Stomach (tissue), 9 donors: ENCODE measurements around the gene HMGN1. TPM values are rescaled to one million over a fixed set of nuclear protein-coding genes. Genes with fewer than 3 reads are reported as not detected.

Experiments used
- DNase-seq, 2 donors: peaks; one replicate each; pipeline versions ENCODE4 v3.0.0 to v3.0.0-alpha.2; 2013 to 2019
- H3K27ac ChIP-seq, 5 donors: fragments of 200-600 bp in 4 of 5; sonication (generic) in 4 of 5; one replicate each; pipeline ENCODE4 v1.5.1; 2013 to 2019; ENCODE audit warnings: mild to moderate bottlenecking in 1 of 5, moderate library complexity in 1 of 5
- H3K27me3 ChIP-seq, 3 donors: fragments of 200-600 bp; sonication (generic); one replicate each; pipeline ENCODE4 v1.5.1; 2017 to 2019; ENCODE audit warnings: mixed run types in 1 of 3
- H3K36me3 ChIP-seq, 4 donors: fragments of 200-600 bp; sonication (generic); 1 replicate in 3 of 4; 2 replicates in 1 of 4; pipeline ENCODE4 v1.5.1; 2016 to 2019
- H3K4me1 ChIP-seq, 4 donors: fragments of 200-600 bp; sonication (generic); one replicate each; pipeline ENCODE4 v1.5.1; 2016 to 2019
- H3K4me3 ChIP-seq, 4 donors: fragments of 200-600 bp; sonication (generic) in 3 of 4; one replicate each; pipeline ENCODE4 v1.5.1; 2016 to 2019; ENCODE audit warnings: mild to moderate bottlenecking in 1 of 4
- H3K9me3 ChIP-seq, 4 donors: fragments of 200-600 bp; sonication (generic); one replicate each; pipeline ENCODE4 v1.5.1; 2016 to 2019
- CTCF ChIP-seq, 7 experiments: fragments of 450-650 bp in 4 of 7; fragments of 200-600 bp in 3 of 7; sonication (generic) in 3 of 7; IDR thresholded peaks; one replicate each; pipeline ENCODE4 v1.5.1; 2016 to 2019; ENCODE audit warnings: antibody characterized with exemption in 7 of 7, control low read depth in 2 of 7, mild to moderate bottlenecking in 1 of 7
- EP300 ChIP-seq: sonication (generic); formaldehyde crosslinking; IDR thresholded peaks from one replicate; pipeline ENCODE4 v1.6.1; 2017; ENCODE audit warnings: antibody characterized with exemption
- POLR2A ChIP-seq, 4 donors: fragments of 450-650 bp; IDR thresholded peaks; one replicate each; pipeline ENCODE4 v1.6.1; 2016; ENCODE audit warnings: antibody characterized with exemption in 4 of 4, control low read depth in 2 of 4, mild to moderate bottlenecking in 1 of 4, moderate library complexity in 1 of 4
- POLR2AphosphoS5 ChIP-seq, 3 donors: sonication (generic); formaldehyde crosslinking; IDR thresholded peaks; one replicate each; pipeline ENCODE4 v1.6.1; 2016; ENCODE audit warnings: antibody characterized with exemption in 3 of 3
- WGBS, 5 donors: extraction: QIAGEN DNeasy Blood & Tissue Kit in 3 of 5; methylation state at CpG; one replicate each; pipeline versions ENCODE4 v1.1.5 to v1.1.7; 2013 to 2018; 5-methylcytosine and 5-hydroxymethylcytosine counted together
- intact Hi-C: fragments of 100-400 bp; cut with DNase I; formaldehyde crosslinking; loops from one replicate; pipeline ENCODE4 v1.15.1; 2023; ENCODE audit warnings: low total_unique reads
- polyA plus RNA-seq, 3 donors: library from polyadenylated mRNA; stranded (reverse); fragments of 200-250 nt; gene quantifications; one replicate each; pipeline ENCODE4 v1.2.3, GENCODE V29; 2013
- total RNA-seq, 5 donors: library from RNA; depleted of rRNA; stranded (reverse); fragments of >200 nt; gene quantifications; one replicate each; pipeline versions ENCODE4 v1.1.0 to v1.2.3, GENCODE V29; 2014 to 2016
- donor health status: healthy with polysubstance abuse.
- donor health status: Bipolar disorder and iron deficiency.
- donor health status: healthy.

Gene HMGN1
- total and polyA plus RNA-seq, 8 donors, result 39.1 to 321 (median 131) TPM

DNA sequence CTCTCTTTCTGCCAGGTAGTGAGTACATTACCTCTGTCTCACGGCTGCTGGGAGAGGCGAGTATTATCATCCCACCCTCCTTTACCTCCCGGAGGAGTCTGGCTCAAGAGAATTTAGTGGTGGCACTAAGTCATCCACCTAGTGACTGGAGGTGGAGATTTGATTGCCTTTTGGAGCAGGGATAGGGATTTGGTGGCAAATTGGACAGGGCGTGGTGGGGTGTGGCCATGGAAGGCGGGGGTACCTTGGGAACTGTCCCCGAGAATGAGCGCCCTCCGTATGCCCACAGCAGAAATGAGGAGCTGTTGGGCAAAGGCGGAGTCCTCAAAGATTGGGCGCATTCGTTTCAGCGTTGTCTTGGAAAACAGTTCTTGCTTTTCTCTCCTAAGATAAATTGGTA lies 32.1 kb upstream of the HMGN1 start:
- no peaks in the 10 kb centered on the region for H3K27me3 ChIP-seq
- peak overlapping the region; percentile 87 to 95 (median 91) for H3K27ac ChIP-seq
- H3K36me3 ChIP-seq, result no peaks in the 10 kb centered on the region
- no peaks in the 10 kb centered on the region for H3K9me3 ChIP-seq
- intact Hi-C loops, result no loop called here
- 13 to 23% (median 18%) methylated on average over 12 of the region's 12 CpGs for WGBS, 5 donors
- peaks cover 12 to 41% (median 31%) of the 10 kb centered on the region in 4 donors for H3K4me1 ChIP-seq
- DNase-seq, result peak in 1 of 2 donors; percentile 31
- TF ChIP-seq POLR2AphosphoS5 (IDR thresholded peaks at IDR 0.05), result no peak
- no peak for TF ChIP-seq EP300
- no peak for TF ChIP-seq CTCF (IDR thresholded peaks at IDR 0.05)
- no peak for TF ChIP-seq POLR2A (IDR thresholded peaks at IDR 0.05)
- H3K4me3 ChIP-seq, result peak overlapping the region; percentile 86 to 91 (median 87)

DNA sequence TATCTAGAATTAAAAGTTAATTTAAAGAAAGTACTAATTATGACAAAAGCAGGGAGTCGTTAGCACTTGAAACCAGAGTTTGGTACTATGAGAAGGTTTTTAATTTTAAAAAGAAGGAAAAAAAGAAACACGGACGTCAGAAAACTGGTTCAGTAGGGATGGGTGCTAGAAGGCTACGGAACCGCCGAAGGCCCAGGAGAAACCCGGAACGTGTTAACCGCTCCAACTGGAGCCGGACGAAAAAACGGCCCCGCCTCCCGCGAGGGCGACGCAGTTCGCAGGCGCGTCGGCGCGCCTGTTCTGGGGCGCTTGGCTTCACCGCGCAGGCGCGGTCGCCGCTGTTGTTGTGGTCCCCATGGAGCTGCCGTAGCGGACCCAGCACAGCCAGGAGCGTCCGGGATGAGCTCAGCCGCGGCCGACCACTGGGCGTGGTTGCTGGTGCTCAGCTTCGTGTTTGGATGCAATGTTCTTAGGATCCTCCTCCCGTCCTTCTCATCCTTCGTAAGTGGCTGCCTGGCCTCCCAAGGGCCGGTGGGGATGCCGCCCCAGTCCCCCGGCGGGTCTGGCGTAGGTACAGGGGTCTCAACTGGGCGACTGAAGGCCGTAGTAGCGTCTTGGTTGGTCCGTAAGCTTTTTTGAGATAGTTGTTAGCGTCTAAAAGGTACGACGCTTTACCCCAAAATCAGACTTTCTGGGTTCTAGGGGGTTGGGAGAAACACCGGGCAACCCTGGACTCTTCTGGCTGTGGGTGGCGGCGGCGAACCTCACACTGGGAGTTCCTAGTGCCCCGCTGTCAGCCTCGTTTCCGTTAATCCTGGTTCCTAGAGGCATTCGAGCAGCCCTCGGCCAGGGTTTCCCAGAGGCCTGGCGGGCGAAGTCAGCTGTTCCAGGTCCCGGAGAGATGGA lies 31.4 kb upstream of the HMGN1 start:
- peaks cover 11 to 33% (median 25%) of the 10 kb centered on the region in 4 donors for H3K4me1 ChIP-seq
- WGBS, 5 donors, result 0 to 1% (median 1%) methylated on average over 50 to 65 of the region's 65 CpGs

DNA sequence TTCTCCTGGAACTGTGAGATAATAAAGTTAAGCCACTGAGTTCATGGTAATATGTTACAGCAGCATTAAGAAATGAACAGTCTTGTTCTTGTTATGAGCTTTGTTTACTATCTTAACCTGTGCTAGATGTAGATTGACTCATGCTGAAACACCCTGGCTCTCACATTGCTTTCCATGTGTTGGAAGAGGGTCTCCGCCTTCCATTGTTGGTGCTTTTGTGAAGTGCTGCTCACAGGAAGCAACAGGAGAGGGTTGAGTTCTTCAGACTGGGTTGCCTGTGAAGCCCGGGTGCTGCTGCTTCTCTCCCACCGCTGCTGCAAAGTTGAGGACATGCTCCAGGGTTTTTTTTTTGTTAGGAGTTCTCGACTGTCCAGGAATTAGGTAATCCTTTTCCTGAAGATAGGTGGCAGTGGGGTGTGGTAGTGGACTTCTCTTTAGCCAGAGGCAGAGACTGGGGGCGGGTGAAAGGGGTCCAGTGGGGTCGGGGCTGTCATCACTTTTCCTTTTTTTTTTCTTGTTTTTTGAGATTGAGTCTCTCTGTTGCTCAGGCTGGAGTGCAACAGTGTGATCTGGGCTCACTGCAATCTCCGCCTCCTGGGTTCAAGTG lies 28.7 kb upstream of the HMGN1 start:
- peak in 1 of 2 donors; percentile 49 for DNase-seq
- no peaks in the 10 kb centered on the region for H3K27me3 ChIP-seq
- WGBS, 5 donors, result 46 to 63% (median 50%) methylated on average over 7 of the region's 7 CpGs

More for the DNA sequence above, 31.4 kb upstream of the HMGN1 start:
- no peak for TF ChIP-seq CTCF (IDR thresholded peaks at IDR 0.05)
- peak; percentile 75 to 92 (median 88) for TF ChIP-seq POLR2AphosphoS5 (IDR thresholded peaks at IDR 0.05)
- TF ChIP-seq EP300, result no peak
- TF ChIP-seq POLR2A (IDR thresholded peaks at IDR 0.05), result no peak
- Histone ChIP-seq H3K27me3 (no peaks in the 10 kb centered on the region), H3K9me3 (no peaks in the 10 kb centered on the region), H3K4me3 (peak overlapping the region; percentile 86 to 91 (median 87)), H3K27ac (peak overlapping the region; percentile 87 to 95 (median 91)), H3K36me3 (no peaks in the 10 kb centered on the region)
- DNase-seq, result peak; percentile 93 to 98
- intact Hi-C loops, result no loop called here

More for the DNA sequence above, 28.7 kb upstream of the HMGN1 start:
- Histone ChIP-seq H3K27ac (no peak overlapping the region), H3K36me3 (no peaks in the 10 kb centered on the region), H3K4me3 (no peak overlapping the region), H3K4me1 (peaks cover 11 to 26% (median 21%) of the 10 kb centered on the region in 4 donors), H3K9me3 (no peaks in the 10 kb centered on the region)
- TF ChIP-seq EP300, result no peak
- TF ChIP-seq POLR2A (IDR thresholded peaks at IDR 0.05), result no peak
- no peak for TF ChIP-seq CTCF (IDR thresholded peaks at IDR 0.05)
- no peak for TF ChIP-seq POLR2AphosphoS5 (IDR thresholded peaks at IDR 0.05)
- intact Hi-C loops, result no loop called here
